GM21360 (cell line): Measurements from ENCODE around the gene SLC19A2.

Experiments
- ATAC-seq: cut with Tn5 transposase; IDR thresholded peaks from one replicate; pipeline ENCODE4 v1.9.1; 2021; ENCODE audit warnings: mild to moderate bottlenecking, moderate library complexity; ENCODE audit not compliant: unreplicated experiment

Gene SLC19A2

GRCh38 chr1:169414952-169415351, 70.8 kb downstream of the SLC19A2 start:
- no peak for ATAC-seq
